ENCODE measurements around the gene GLS.

The GLS gene

GRCh38 chr2:190999949-191000665 lies 119.5 kb downstream of the GLS start:
- Histone ChIP-seq H3K4me3 (ENCODE audit: low read depth, low read length) (no peak overlapping the region), H3K27ac (ENCODE audit: extremely low read depth, low read depth, low read length) (no peak overlapping the region), H3K36me3 (ENCODE audit: control insufficient read depth in 2 of 2, insufficient read depth in 1 of 2, low read length in 2 of 2) (peaks cover 16 to 98% of the 10 kb centered on the region in 2 experiments), H3K9me3 (ENCODE audit: control insufficient read depth, insufficient read depth, low read depth, low read length) (no peaks in the 10 kb centered on the region), H3K4me1 (ENCODE audit: control insufficient read depth, insufficient read depth, low read length) (no peaks in the 10 kb centered on the region)
- TF ChIP-seq ZFP41 (tag by site-specific recombination; IDR thresholded peaks at IDR 0.05; ENCODE audit: borderline replicate concordance) (no peak), ZNF292 (tag by site-specific recombination; IDR thresholded peaks at IDR 0.05; ENCODE audit: borderline replicate concordance, low read depth) (no peak), SCRT2 (tag by site-specific recombination; IDR thresholded peaks at IDR 0.05) (no peak), YY1 (tag by site-specific recombination; IDR thresholded peaks at IDR 0.05) (no peak)
- TF ChIP-seq, protein P1, sequence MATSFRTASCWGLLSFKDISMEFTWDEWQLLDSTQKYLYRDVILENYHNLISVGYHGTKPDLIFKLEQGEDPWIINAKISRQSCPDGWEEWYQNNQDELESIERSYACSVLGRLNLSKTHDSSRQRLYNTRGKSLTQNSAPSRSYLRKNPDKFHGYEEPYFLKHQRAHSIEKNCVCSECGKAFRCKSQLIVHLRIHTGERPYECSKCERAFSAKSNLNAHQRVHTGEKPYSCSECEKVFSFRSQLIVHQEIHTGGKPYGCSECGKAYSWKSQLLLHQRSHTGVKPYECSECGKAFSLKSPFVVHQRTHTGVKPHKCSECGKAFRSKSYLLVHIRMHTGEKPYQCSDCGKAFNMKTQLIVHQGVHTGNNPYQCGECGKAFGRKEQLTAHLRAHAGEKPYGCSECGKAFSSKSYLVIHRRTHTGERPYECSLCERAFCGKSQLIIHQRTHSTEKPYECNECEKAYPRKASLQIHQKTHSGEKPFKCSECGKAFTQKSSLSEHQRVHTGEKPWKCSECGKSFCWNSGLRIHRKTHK (tag by site-specific recombination; IDR thresholded peaks at IDR 0.05): no peak
- ChIA-PET POLR2A (interaction anchor here (0.5 kb wide), 1 partner anchor 93 kb away, joined by 3 read pairs; no protein-coding TSS in a partner anchor), CTCF (interaction anchor here (0.8 to 1.5 kb wide), 2 partner anchors 19 to 30 kb away, joined by 3 to 5 read pairs; no protein-coding TSS in a partner anchor)

DNA sequence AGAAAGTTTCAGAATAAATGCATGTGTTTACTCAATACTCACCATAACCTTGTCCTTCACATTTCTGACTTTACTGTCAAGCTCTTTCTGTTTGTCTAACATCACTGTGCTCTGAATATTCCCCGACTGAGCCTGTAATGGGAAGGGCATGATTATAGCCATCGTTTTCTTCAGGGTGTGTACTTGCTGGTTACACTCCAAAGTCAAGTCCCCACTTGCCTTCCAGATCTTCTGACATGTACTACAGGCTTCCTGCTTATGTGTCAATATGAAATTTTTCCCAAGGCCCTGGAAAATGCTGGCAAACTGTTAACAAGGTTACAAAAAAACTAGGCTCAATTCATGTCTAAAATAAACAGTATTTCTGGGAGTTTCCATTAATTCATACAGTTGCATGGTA lies 120.4 kb downstream of the GLS start:
- no peak overlapping the region for H3K4me3 ChIP-seq (ENCODE audit: low read depth, low read length)
- no peaks in the 10 kb centered on the region for H3K9me3 ChIP-seq (ENCODE audit: control insufficient read depth, insufficient read depth, low read depth, low read length)
- H3K4me1 ChIP-seq (ENCODE audit: control insufficient read depth, insufficient read depth, low read length): no peaks in the 10 kb centered on the region
- H3K36me3 ChIP-seq (ENCODE audit: control insufficient read depth in 2 of 2, insufficient read depth in 1 of 2, low read length in 2 of 2): peaks cover 10 to 98% of the 10 kb centered on the region in 2 experiments
- POLR2A ChIA-PET: interaction anchor here (0.5 kb wide), 1 partner anchor 94 kb away, joined by 3 read pairs; no protein-coding TSS in a partner anchor
- CTCF ChIA-PET: interaction anchor here (0.6 to 1.5 kb wide), 3 partner anchors 20 to 222 kb away, joined by 3 to 5 read pairs (median 3); no protein-coding TSS in a partner anchor
- no peak for TF ChIP-seq ZNF624 (tag by site-specific recombination; IDR thresholded peaks at IDR 0.05)
- no peak overlapping the region for H3K27ac ChIP-seq (ENCODE audit: extremely low read depth, low read depth, low read length)

DNA sequence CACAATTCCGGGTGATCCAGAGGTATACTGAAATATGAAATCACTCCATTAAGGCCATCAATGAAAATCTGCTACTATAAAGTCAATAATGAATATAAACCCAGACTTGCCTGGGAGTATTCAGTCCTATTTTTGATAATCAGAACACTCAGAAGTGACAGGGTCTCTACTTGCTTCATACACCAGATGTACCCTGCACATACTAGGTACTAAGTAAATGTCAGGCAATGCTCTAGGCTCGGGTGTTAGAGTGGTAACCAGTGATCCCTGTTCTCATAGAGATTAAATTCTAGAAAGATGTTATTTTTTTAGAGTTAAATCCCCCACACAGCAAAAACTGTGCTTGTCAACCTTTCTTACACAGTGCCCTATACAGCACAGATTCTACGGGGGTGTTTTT lies 121.0 kb downstream of the GLS start:
- Histone ChIP-seq H3K9me3 (ENCODE audit: control insufficient read depth, insufficient read depth, low read depth, low read length) (no peaks in the 10 kb centered on the region), H3K36me3 (ENCODE audit: control insufficient read depth in 2 of 2, insufficient read depth in 1 of 2, low read length in 2 of 2) (peaks cover 10 to 98% of the 10 kb centered on the region in 2 experiments; a peak in 2 of 3 replicates), H3K27ac (ENCODE audit: extremely low read depth, low read depth, low read length) (no peak overlapping the region), H3K4me1 (ENCODE audit: control insufficient read depth, insufficient read depth, low read length) (no peaks in the 10 kb centered on the region), H3K4me3 (ENCODE audit: low read depth, low read length) (no peak overlapping the region)
- CTCF ChIA-PET: interaction anchor here (1.5 kb wide), 1 partner anchor 28 kb away, joined by 5 read pairs; no protein-coding TSS in a partner anchor
- POLR2A ChIA-PET: no interaction called here
- no peak for TF ChIP-seq KLF8 (tag by site-specific recombination; IDR thresholded peaks at IDR 0.05)
- TF ChIP-seq ZNF501 (tag by site-specific recombination; IDR thresholded peaks at IDR 0.05): no peak
- TF ChIP-seq ZNF175 (tag by site-specific recombination; IDR thresholded peaks at IDR 0.05): no peak
- no peak for TF ChIP-seq ZNF692 (tag by site-specific recombination; IDR thresholded peaks at IDR 0.05)
- no peak for TF ChIP-seq ZNF624 (tag by site-specific recombination; IDR thresholded peaks at IDR 0.05)
- no peak for TF ChIP-seq ZBTB17 (tag by site-specific recombination; IDR thresholded peaks at IDR 0.05)
- no peak for TF ChIP-seq BCL11B (tag by site-specific recombination; IDR thresholded peaks at IDR 0.05; ENCODE audit: low read depth)
- TF ChIP-seq MZF1 (tag by site-specific recombination; IDR thresholded peaks at IDR 0.05; ENCODE audit: borderline replicate concordance): no peak
- TF ChIP-seq WT1 (tag by site-specific recombination; IDR thresholded peaks at IDR 0.05): no peak
- TF ChIP-seq PRDM2 (tag by site-specific recombination; IDR thresholded peaks at IDR 0.05; ENCODE audit: borderline replicate concordance): no peak
- TF ChIP-seq ZBTB49 (tag by site-specific recombination; IDR thresholded peaks at IDR 0.05; ENCODE audit: low read depth): no peak
- TF ChIP-seq KLF10 (tag by site-specific recombination; IDR thresholded peaks at IDR 0.05): no peak
- TF ChIP-seq ZNF514 (tag by site-specific recombination; IDR thresholded peaks at IDR 0.05): no peak

Measured in HEK293 (cell line).